Effector CD8-positive, alpha-beta T cell (primary cell): ENCODE measurements around the gene CBARP.

Source experiments
- DNase-seq: peaks from one replicate; lab custom pipeline; 2025; lab: John Stamatoyannopoulos, UW

Gene CBARP

DNA sequence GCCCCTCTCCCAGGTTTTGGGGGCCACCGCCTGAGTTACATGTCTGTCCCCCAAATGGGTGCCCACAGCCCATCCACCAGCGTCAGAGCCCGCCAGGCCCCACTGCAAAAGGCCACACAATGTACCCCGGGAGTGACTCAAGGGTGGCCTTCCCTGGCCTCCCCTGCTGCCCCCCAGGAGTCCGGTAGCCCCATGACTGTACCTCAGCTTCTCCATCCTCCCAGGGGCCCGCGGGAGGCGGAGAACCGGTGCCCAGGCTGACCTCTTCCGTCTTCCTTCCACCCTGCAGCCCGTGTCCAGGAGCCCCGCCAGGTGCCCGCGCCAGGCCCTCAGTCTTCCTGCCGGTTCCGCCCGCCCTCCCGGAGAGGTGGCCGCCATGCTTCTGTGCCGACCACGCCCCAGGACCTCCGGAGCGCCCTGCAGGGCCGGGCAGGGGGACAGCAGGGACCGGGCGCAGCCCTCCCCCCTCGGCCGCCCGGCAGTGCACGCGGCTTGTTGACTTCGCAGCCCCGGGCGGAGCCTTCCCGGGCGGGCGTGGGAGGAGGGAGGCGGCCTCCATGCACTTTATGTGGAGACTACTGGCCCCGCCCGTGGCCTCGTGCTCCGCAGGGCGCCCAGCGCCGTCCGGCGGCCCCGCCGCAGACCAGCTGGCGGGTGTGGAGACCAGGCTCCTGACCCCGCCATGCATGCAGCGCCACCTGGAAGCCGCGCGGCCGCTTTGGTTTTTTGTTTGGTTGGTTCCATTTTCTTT, 10.3 kb downstream of the CBARP start:
- DNase-seq: no peak

DNA sequence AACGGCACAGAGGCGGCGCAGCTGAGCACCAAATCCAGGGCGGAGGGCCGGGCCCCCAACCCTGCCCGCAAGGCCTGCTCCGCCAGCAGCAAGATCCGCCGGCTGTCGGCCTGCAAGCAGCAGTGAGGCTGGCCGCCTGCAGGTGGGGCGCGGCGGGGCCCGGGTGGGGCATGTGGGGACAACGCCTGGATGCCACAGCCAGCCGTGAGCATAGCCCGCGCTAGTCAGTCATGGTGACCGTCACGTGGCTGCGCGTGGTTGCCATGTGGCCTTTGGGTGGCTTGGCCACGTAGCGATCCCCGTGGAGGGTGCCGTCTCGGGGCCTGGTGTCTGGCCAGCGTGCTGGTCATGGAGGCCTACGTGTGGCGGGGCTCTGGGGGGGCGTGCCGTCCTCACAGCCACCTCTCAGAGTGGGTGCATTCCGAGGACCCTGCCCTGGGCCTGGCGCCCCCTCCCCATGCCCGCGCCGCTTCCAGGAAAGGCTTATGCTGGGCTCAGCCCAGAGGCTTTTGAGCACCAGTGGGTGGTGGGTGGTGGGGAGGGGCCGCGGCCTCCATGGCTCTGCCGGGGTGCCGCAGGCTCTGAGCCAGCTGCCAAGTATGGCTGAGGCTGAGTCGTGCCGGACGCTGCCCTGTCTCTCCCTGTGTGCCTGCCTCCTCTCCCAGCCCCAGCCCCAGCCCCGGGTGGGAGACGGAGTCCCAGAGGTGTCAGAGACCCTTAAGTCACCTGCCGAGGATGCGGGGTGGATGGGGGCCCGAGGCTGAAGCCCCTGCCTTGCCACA, 11.1 kb downstream of the CBARP start:
- no peak for DNase-seq

DNA sequence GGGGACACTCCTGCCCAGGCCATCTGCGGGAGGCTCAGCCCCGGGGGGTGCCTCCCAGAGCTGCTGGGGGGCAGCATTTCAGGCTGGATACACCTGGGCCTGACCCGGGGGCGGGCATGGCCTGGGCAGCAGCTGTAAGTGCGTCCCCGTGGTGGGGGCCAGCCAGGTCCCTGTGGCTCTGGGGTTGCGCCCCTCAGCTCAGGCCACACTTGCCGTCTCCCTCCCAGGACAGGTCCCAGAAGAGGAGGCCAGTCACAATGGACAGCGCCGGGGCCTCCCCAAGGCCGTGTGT, 11.6 kb downstream of the CBARP start:
- no peak for DNase-seq

DNA sequence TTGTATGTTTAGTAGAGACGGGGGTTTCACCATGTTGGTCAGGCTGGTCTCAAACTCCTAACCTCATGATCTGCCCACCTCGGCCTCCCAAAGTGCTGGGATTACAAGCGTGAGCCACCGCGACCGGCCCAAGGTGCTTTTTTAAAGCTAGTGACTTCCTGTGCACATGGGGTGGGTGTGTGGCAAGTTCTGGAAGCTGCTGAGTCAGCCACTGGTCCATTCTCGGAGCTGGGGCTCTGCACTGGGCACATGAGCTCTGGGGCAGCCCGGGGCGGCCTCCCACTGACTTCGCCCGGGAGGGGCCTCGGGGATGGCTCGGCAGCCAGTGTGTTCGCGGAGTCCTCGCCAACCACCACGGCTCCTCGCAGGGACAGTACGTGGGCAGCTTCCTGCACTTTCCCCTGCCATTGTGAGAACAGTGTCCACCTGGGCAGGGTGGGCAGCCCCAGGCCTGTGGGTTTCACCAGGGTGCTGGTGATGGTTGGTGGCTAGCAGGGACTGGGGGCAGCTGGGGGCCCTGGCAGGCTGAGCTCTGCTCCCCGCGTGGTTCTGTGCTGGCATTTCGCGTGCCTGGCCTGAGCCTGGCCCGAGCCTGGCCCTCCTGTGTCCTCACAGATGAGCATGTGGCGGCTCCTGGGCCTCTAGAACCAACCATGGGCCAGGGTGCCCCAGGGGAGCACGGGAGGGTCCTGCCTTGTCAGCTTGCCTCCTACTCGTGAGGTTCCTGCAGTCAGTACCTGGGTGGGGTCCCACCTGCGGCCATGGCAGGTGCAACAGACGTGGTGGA, 12.2 kb downstream of the CBARP start:
- no peak for DNase-seq

DNA sequence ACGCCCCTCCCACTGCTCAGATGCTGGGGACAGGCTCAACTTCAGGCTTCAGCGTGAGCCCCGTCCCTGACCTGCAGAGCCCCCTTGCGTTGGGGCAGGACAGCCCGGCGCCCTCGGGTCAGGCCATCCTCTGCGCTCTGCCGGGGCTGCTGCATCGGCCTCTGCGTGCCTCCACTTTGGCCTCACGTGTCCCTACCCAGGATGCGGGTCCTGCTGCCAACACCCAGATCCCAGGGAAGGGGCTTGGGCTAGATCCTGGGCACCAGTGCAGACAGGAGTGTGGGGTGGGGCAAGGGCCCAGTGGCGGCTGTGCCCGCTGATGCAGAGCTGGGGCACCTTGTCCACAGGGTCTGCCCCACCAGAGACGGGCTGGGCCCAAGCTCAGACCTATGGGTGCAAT, 13.0 kb downstream of the CBARP start:
- no peak for DNase-seq

DNA sequence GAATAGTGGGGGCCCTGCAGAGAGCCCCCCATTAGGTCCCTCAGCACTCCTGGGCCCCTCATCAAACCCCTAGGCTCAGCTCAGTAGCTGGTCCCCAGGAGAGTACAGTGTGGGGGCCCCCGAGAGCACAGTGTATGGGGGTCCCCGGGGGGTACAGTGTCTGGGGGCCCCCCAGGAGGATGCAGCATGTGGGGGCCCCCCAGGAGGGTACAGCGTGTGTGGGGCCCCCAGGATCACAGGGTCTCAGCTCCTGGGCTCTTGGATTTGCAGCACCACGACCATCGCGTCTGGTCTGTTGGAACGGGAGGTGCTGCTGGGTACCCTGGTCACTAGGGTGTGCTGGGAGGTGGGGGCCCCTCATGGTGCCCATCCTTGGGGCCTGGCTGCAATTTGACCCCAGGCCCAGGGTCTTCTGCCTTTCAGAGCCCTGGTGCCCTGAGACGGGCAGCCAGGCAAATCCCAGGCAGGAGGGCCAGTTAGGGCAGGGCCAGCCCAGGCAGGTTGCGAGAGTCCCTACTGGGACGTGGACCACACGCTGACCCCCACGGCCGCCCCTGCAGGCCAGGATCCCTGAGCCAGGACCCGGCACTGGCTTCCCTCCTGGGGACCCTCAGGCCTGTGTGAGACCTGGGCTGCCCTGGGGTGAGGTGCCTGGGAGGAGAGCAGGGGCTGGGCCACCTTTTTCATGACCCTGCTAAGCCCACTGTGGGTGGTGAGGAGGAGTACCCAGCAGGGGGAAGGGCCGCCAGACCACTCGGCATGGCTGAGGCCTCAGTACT, 13.6 kb downstream of the CBARP start:
- no peak for DNase-seq

DNA sequence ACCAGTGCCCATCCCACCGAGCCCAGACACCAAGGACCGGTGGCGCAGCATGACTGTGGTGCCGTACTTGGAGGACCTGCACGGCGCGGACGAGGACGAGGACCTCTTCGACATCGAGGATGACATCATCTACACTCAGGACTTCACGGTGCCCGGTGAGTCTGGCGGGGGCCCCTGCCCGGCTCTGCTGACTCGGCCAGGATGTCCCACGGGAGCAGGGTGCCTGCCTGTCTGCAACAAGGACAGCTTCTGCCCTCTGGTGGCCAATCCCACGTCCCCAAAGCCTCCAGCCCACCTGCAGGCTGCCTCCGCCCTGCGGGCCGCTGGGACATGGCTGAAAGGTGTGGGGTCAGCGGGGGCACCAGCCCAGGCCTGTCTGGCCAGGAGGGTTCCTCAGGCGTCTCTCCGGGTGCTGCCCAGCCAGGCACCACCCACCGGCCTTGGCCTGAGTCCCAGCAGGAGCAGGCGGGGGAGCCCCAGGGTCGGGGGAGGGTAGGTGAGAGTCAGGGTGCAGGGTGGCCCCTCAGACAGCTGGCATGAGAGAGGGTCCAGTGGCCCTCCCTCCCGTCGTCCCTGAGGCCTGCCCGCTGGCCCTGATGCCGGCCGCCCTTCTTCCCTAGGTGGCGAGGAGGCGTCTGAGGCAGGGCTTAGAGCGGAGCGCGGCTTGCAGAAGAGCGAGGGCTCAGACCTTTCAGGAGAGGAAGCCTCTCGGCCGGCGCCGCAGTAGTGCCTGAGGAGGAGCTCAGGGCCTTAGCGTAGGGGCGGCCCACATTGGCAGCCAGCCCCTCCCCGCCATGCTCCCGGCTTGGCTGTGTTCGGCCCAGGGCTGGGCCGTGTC, 14.6 kb downstream of the CBARP start:
- DNase-seq: no peak

DNA sequence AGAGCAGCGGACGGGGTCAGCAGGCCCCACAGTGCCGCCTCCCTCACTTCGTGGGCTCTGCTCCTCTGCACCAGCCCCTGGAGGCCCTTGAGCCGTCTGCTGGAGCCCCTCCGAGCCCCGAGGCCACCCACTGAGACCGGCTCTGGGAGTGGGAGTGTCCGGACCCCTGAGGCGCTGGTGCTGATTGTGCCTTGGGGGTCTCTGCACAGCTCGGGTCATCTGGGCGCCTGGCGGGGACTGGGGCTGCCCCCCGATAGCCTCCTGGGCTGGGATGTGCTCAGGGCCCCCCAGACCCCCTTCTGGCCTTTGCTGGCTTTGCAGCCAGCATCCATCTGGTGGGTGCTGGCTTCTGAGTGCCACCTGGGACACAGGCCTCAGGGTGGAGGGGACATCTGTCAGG, 15.4 kb downstream of the CBARP start:
- DNase-seq: no peak

DNA sequence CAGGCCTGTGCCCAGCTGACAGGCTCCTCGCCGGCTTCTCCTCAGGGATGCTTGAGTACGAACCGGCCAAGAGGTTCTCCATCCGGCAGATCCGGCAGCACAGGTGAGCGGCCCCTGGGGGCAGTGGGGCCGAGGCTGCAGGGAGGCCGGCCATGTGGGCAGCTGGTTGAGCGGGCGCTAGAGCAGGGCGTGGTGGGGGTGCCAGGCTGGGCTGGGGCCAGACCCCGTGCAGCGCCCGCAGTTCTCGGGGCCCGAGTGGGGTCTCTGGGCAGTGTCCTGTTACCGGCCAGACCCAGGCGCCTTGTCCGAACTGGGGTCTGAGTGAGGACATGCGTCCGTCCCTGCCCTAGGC, 15.9 kb downstream of the CBARP start:
- no peak for DNase-seq

DNA sequence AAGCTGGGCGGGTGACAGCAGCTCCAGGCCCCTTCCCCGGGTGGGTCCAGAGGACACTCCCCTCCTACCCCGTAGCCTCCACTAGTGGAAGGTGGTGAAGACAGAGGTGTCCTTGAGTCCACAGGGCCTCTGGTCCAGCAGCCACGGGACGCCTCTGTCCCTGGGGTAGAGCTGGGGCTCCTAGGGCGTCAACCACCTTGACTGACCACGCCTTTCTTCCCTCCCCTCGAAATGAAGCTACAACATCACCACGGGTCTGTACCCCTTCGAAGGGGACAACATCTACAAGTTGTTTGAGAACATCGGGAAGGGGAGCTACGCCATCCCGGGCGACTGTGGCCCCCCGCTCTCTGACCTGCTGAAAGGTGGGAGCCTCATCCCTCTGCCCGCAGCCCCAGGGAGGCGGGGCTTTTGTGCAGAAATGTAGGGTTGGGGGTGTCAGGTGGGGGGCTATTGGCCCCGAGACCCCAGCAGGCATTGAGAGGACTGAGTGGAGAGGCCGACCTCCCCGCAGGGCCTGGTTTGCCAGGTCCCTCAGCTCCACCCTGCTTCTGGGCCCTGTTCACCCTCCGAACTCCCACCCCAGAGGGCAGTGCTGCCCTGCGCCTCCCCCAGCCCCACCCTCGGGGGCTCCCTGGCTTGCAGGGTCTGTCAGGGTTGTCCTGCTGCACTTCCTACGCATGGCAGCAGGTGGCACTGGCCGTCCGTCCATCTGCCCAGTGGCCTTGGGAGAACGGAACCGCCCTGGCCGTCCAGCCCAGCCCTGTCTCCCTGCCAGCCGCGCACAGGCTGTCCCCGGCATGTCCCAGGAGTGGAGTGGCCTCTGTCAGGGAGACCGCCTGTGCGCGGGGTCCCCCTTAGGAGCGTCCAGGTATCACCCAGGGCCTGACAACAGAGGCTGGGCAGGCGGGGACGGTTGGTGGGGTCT, 16.6 kb downstream of the CBARP start:
- no peak for DNase-seq

DNA sequence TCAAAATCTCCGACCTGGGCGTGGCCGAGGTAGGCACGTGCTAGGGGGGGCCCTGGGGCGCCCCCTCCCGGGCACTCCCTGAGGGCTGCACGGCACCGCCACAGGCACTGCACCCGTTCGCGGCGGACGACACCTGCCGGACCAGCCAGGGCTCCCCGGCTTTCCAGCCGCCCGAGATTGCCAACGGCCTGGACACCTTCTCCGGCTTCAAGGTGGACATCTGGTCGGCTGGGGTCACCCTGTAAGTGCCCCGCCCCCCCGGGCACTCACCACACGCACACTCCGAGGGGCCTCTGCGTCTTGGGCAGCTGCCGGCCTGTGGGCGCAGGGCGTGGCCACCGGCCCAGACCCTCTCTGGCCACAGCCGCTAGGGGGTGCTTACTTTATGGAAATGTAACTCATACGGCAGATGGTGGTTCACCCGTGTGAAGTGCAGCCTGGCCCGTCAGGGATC, 17.3 kb downstream of the CBARP start:
- no peak for DNase-seq

DNA sequence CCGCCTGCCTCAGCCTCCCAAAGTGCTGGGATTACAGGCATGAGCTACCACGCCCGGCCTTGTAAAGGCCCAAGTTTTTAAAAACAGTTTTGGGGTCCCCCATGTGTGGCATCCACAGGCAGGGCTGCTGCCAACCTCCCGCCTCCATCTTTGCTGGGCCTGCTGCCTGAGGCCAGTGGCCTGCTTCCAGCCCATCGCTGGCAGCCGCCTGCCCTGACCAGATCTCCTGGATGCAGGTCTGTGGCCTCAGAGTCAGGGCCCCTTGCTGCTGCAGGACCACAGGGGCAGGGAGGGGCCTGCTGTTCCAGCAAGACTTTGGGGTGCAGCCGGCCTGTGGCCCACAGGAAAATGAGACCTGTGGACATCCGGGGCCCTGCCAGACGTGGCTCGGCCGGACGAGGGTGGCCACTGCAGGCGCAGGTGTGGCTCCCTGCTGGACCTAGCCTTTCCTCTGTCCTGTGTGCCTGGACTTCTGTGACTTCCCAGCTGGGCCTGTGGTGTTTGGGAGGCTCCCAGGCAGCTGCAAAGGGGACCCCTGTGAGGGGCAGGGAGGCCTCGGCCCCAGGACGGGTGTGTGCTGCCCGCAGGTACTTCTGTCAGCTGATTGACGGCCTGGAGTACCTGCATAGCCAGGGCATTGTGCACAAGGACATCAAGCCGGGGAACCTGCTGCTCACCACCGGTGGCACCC, 17.9 kb downstream of the CBARP start:
- DNase-seq: no peak

DNA sequence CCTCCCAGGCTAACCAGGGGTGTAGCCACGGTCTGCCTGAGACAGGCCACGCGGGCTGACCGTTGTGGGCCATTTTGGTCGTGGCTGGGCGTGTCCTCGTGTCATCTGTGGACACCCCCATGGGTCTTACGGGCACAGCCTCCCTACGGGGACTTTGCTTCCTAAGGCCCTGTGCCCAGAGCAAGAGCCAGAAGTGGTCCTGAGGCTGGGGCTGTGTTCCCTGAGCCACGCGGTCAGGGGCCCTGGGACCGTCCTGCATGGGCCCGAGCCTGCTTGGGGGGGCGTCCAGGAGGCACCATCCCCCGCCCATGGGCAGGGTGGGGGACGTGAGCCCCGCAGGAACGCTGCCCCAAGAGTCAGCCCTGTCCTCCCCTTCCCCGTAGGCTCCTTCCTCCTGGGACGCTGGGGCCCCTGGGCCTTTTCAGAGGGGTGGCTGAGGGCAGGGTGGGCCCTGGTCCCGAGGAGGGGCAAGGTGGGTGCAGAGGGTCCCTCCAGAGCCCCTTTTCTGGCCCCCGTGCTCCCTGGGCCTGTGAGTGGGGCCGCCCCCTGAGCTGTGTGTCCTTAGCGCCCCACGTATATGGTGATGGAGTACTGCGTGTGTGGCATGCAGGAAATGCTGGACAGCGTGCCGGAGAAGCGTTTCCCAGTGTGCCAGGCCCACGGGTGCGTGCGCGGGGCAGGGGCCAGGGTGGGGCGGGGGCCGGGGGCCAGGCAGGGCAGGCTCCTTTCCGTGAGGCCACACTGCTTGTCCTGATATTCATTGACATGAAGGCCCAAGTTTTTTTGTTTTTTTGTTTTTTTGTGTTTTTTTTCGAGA, 18.8 kb downstream of the CBARP start:
- no peak for DNase-seq

DNA sequence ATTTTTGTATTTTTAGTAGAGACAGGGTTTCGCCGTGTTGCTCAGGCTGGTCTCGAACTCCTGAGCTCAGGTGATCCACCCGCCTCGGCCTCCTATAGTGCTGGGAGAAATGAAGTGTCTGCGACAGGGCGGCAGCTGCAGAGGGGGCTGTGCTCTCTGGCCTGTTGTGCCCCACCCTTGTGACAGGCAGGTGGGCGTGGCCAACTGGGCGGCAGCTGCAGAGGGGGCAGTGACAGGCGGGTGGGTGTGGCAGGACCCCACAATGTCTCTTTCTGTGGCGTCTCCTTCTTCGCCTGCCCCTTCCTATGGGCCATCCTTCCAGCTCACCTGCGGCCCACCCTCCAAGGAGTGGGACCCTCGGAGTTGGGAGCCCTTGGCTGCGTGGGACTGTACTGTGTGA, 20.4 kb downstream of the CBARP start:
- no peak for DNase-seq

DNA sequence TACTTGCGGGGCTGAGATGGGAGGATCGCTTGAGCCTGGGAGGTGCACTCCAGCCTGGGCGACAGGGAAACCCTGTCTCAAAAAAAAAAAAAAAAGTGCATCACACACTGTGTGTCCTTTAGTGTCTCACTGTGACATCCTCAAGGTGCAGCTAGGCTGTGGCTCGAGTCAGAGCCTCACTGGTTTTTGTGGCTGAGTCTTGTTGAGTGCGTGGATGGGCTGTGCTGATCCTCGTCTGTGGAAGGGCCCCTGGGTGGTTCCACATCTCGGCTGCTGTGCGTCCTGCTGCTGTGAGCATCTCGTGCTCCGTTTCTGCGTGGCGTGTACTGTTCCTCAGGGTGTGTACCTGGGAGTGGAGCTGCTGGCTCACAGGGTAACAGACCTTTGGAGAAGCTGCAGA, 21.0 kb downstream of the CBARP start:
- DNase-seq: no peak

DNA sequence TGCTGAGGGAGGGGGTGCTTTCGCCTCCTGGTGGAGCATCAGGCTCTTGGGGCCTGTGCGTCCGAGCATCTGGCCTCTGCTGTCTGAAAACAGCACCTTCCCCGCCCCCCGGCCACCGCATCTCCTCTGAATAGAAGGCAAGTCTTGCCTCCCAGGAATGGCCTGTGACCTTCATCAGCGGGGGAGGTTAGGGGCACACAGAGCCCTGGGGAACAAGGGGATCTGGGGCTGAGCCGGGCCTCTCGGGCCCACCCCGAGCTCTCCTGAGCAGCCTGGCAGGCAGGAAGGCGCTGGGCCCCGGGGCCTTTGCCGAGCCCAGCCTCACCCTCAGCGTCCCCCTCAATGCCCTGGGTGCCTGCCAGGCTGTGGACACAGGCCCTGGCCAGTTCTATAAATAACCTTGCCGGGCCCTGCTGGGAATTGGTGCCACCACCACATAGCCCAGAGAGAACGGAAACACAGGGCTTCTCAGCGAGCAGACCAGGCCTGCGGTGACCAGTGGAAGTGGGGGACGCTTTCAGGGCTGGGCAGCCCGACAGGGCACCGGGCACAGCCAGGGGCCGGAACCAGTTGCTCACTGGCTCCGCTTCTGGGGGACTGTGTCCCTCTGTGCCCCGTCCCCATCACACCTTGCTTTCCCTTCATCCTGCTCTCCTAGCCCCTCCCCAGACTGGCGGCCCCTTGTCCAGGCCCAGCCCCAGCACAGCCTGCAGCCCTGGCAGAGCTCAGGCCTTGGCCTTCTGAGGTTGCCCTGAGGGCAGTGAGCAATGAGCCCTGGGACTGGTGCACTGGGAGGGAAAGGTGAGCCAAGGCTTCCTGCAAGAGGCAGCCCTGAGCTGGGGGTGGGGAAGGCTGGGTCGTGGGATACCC, 22.7 kb downstream of the CBARP start:
- no peak for DNase-seq

DNA sequence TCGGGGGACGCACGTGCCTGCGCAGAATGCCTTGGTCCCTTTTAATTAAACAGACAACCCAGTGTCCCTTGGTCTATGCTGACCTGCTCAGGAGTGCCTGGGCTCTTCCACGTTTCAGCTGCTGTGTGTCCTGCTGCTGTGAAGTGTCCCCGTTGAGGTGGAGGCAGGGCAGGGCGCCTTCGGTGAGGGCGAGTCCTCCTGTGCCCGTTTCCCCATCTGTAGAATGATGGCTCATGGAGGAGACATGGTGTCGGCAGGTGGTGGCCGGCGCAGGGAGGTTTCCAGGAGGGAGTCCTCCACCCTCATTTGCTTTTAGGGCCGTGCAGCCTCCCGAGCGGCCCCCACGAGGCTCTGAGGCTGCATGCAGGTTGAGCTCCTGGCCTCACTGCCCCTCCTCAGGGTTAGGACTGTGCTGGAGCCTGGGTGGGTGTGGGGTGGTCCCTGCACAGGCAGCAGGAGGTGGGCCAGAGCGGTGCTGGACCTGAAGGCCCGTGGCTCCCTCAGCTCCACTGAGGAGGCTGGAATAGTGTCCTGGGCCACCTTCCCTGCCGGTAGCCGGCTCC, 23.4 kb downstream of the CBARP start:
- no peak for DNase-seq
